Cerebellar nuclear complex (tissue), 1 donor: ENCODE data around the gene FAM89A.
"Not testable (repeated sequence)": the region's sequence is repeated elsewhere in the genome, so short reads cannot be mapped to it uniquely, and the experiment has no call there.

ENCODE experiments used
- DNase-seq, 2 experiments: peaks; one replicate each; lab custom pipeline; 2025; lab: John Stamatoyannopoulos, UW

FAM89A gene

DNA sequence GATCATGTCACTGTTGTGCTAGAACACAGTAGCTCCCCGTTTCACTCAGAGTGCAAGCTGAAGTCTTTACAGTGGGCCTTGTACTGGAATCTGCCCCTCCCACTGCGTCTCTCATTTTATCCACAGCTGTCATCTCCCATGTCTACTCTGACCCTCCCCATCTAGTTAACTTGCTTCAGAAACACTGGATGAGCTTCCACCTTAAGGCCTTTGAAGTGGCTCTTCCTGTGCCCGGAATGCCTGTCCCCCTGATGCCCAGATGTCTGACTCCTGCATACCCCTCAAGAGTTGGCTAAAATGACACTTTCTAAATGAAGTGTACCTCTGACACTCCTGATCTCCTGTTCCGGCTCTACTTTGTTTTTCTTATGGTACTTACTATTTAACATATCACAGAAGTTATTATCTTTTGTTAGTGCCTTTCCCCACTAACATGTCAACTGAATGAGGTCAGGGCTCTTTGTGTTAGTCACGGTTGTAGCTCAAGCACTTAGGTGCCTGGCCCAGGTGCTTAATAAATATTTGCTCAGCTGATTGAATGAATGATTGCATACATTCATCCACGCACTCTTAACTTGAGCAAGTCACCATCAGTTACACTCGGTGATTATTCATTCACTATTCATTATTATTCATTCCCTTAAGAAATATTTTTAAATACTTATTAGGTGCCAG is 47.8 kb downstream of the FAM89A start:
- no peak for DNase-seq

DNA sequence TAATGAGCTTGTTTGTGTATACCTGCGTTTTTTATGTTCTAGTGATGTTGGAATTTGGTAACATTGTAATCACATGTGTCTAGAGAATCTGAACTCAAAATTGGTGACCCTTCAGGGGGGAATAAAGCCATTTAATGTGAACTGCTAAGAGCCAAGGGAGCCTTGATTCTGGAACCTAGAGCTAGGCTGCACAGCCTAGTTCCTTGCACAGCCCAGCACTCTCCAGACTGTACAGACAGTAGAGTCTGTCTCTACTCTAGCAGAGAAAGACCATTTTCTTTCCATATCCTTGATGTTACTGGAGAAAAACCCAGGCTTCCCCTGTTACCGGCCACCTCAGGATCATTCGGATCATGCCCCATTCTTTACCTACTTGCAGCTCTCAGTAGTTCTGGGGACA is 52.6 kb downstream of the FAM89A start:
- no peak for DNase-seq

DNA sequence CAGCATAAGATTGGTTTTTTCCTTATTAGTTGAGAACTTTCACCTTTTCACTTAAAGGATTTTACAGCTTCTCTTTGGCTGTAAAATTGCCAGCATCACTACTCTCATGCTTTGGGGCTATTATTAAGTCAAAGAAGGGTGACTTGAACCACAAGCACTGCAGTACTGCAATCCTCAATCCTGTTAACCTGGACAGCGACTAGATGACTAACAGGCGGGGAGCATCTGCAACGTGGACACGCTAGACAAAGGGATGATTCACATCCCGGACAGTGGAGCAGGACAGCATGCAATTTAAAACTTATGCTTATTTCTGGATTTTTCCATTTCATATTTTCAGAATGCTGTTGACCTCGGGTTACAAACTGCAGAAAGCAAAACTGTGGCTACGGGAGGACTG is 53.1 kb downstream of the FAM89A start:
- no peak for DNase-seq

DNA sequence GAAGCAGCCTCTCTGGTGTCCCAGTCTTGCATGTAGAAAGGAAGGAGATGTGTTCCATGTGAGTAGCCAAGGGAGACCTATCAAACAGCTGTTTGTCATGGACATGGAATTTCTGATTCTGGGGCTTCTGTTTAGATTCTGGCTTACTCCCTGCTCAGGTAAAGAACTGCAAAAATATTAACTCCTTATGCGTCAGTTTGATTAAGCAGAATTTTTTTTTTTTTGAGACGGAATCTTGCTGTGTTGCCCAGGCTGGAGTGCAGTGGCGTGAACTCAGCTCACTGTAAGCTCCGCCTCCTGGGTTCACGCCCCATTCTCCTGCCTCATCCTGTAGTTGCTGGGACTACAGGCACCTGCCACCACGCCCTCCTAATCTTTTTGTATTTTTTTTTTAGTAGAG is 54.3 kb downstream of the FAM89A start:
- DNase-seq = no peak

DNA sequence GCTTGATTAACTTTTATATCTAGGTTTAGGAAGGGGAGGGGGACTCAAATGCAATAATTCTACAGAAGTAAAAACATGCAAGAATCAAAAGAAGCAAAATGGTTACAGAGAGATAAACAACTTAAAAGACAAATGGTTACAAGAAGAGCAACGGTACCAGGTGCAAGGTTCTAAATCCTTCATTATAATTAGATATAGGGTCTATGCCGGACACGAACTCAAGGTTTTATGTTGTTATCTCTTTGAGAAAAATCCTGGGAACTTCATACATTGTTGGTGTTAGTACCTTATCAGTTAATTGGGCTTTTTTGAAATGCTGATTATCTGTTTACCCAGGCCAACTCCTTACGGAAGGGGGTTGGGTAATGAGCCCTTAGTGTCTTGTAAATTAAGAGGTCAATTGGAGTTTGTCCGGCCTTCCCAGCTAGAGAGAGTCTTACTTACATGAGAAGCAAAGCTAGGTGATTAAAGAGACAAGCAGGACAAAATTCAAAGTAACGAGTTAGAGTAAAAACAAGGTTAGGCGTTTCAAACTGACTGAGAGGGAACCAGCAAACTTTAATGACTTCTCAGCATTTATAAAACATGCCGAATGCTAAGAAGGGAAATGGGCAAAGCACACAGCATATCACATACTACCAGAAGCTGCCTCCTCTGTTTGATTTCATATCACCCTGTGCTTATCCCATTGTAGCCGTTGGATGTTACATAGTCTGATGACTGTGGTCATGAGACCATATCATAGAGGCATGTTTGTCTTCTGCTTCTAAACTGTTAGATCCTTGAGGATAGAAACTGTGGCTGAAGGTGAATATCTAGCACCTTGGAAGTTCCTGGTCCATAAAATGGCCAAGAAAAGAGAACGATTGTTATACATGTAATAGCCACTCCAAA is 55.2 kb downstream of the FAM89A start:
- DNase-seq = not testable (repeated sequence)

DNA sequence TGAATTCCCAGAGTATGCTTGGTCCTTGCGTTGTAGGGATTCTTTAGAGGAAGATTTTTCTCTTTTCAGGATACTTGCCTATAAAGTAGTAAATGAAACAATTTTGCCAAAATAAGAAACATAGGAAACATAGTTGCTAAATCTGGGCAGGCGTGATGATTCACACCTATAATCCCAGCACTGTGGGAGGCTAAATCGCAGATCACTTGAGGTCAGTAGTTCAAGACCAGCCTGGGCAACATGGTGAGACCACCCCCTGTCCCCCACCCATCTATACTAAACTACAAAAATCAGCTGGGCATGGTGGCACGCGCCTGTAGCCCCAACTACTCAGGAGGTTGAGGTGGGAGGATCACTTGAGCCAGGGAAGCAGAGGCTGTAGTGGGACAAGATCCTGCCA is 56.2 kb downstream of the FAM89A start:
- no peak for DNase-seq

DNA sequence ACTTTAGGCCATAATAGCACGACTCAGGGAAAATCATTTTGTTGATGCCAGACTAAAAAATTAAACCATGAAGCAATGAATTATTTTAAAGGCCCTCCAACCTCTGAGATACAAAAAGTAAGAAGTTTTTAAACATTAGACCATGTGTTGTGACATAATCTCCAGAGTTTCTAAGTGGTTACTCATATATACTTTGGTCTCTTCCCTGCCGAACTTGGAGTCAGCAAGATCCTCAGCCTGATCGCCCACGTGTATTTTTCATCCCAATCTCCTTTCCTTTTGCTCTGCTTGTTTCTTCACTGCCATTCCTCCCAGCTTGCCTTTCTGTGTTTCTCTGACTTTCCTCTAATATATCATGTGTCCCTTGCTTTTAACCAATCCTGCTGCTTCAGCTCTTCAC is 57.4 kb downstream of the FAM89A start:
- DNase-seq = no peak

DNA sequence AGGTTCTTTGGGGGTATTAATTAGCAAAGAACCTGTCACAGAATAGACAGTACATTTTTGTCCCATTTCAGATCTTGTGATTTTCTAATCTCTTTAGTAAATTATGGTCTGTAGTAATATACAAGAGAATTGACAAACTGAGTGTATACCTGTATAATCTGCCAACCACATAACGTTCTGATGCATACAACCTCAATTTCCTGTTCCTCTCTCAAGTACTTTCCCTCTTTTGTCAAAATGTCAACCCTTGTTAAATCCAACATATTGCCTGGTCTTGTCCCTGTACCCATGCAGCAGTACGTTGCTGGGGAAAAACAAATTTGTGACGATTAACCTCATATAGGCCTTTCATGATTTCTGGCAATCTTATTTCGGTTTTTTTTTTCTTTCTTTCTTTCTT is 60.1 kb downstream of the FAM89A start:
- no peak for DNase-seq

DNA sequence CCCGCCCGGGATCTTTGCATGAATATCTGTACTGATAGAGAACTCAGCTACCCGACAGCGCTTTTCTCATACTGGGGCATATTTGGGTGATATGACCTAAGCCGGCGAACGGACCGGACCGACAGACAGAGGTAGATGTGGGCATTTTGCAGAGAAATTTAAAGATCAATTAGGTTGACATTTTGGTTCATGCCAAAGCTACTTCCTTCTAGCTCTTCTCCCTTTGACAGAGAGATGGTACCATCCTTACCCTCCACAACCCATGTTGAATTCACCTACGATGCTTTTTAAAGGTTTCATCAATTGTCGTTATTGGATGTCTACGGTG is 60.7 kb downstream of the FAM89A start:
- no peak for DNase-seq

DNA sequence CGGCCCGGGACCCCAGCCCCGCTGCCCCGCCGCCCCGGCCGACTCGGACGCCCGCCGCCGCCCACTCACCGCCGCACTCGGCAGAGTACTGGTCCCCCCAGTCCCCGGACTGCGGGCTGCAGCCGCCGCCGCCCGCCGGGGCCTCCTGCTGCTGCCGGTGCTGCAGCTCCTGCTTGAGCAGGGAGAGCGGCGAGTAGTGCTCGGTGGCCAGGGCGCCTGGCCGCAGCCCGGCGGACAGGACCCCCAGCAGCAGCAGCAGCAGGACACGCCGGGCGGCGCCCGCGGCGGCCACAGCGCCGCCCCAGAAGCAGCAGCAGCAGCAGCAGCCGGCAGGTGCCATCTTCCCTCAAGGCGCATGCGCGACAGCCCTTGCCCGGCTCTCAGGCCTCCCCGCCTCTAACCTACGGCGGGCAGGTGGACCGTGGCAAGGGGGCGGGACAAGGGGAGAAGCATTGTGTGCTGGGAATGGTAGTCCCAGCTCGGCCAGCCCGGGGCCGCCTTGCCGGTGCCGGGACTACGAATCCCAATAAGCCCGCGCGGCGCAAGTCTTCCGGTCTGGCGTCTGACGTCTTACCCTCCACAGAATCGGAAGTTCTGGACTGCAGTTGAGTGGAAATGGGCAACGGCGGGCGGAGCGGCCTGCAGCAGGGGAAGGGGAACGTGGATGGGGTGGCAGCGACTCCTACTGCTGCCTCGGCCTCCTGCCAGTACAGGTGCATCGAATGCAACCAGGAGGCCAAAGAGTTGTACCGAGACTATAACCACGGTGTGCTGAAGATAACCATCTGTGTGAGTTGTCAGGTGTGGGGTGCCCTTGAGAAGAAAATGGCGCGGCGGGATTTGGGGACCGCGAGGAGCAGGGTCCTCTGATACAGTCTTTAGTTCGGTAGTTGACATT is 61.3 kb downstream of the FAM89A start, which contains the start of the genes ARV1 and TTC13:
Gene ARV1, plus strand, starts transcription at position 604 of the 898 bp plus-strand sequence. Its CDS starts 12 bp downstream, at position 616.
Gene TTC13, minus strand, starts transcription at position 371 of the 898 bp plus-strand sequence. Its CDS starts 31 bp downstream, at position 340.
- DNase-seq = peak; percentile 96

DNA sequence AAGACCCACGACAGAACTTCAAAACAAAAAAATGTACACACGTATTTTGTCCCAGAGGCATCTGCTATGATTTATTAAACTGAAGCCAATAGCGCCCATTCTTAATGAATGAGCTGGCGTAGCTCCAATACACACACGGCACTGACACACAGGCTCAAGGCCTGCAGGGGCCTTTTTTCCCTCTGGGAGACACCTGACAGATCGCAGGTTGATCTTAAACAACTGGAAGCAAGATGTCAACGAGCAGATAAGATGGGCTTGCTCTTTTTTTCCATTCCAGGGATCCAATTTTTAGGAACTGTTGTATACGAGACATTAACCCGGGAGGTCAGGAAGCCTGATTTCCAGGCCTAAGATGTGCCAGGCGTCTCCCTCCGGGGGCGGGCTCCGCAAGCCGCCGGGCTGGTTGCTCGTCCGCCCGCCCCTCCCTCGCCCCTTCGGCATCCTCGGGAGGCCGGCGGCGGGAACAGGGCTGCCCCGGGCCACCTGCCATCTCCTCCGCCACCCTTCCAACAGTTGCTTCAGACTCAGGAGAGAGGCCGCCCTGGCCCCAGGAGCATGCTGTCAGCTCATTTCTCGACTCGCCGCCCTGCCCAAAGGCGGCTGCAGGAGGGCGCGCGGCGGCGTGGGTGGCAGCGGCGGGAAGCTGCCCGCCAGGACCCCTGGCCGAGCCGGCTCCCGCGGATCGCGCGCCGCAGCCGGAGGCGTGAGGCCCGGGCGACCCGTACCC is 62.1 kb downstream of the FAM89A start:
- DNase-seq = no peak

DNA sequence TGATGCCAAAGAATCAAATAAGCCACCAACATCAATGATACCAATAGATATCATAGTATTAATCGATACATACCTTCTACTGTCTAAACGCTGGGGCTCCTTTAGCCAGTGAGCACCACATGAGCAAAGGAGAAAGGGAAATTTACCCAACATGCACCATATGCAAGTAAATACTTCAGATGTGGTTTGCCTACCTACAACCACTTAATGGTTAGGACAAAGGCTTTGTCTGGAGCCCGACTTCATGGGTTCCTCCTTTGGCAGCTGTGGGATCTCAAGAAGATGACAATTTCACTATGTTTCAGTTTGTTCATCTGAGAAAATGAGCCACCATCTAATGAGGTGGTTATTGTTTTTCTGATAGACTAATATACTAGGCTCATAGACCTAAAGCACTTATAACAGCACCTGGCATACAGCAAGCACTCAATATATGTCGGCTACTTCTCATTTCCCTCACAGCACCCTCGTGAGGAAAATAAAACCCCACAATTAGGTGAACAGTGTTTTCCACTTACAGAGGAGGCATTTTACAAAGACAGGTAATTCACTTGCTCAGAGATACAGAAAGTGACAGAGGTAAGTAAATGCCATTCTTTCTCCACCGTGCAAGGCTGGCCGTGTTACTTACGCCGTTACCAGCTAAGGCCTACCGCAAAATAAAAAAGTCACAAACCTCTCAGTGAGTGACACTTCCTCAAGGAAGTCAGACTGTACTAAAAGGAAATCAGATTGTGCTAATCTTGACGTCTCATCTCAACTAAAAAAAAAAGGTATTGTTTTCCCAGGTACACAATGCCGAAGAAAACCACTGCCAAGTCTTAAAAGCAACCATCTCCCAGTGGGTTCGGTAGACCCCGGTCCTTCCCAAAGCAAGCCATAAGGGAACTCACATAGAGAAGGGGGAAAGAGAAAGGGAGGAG is 63.0 kb downstream of the FAM89A start:
- no peak for DNase-seq

DNA sequence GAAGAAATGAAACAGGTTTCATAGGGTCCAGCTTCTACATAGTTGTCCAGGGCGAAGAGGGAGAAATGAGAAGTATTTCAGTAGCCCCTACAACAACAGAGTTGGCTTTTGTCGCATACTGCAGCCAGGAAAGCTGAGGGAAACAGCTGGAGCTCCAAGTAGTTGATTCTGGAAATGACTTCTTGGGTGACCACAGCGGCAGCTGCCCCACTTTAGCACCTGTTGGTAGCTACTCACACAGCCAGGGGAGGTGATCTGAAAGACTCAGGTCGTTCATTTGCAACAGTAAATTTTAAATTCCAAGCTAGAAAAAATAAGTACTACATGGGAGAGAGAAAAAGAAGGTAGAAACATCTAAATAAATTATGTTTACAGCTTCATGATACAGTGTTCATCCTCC is 63.7 kb downstream of the FAM89A start:
- DNase-seq = no peak

DNA sequence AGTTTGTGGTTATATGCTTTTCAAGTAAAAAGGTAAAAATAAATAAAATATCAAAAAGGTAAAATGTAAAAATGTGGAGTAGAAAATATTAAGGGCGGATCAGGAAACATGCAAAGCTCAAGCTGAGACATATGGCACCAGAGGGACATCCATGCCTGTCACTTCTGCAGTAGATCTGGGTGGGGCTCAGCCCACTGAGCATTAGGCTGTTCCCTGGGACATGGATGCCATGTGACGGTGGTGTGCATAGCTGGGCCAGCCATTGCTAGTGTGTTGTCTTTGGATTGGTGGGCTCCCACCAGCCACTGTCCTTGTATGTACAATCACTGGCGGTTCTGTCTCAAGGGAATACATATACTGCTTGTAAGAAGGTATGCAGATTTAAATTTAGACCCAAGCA is 64.4 kb downstream of the FAM89A start:
- DNase-seq = no peak

DNA sequence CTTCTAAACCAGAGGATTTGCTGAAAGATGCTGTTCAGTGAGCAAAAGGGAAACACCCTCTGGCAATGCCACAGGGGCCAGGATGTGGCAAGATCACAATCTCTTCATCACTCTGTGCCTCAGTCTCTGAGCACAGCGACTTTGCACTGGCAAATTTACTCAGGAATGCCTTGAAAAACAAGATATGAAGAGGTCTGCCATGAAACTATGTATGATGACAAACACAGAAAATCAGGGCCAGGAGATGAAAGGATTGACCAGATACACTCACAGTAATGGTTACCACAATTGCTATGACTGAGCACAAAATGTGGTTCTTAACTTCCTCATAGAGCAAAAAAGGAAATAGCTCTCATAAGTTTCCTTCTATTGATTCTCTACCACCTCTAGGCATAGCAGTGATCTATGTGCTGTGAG is 67.2 kb downstream of the FAM89A start:
- no peak for DNase-seq

DNA sequence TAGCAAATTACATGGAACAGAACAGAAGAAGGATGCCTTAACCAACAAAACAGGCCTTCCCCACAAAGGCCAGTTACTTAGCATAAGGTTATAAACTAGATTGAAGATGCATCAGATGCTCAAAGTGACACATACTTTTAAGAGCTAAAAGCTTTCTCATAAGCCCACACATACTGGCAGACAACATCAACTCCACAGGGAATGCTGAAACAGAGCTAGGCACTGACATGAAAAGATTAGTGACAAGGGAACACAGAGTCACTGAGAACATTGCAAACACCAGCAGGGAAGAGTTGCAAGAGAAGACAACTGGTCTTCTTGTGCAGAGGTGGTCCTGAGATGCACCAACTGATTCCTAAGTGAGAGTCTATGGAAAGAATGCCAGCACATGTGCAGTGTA is 68.3 kb downstream of the FAM89A start:
- DNase-seq = no peak

DNA sequence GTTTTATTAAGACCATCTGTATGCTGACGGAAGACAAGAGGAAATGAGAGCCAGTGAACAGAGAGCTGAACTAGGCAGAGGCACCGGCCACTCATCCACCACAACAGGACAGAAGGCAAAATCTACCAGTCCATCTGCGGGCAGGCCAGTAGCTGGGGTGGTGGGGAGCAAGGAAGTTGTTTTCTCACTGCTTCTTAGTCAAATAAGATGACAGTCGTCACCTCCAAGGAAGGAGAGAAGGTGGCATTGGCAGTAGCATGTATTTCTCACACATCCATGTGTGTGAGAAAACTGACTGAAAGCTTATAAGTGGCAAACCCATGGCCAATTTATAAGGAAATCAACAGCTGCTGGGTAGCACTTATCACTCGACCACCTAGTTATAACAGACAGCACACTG is 69.6 kb downstream of the FAM89A start:
- DNase-seq = no peak
